GM21515 (cell line): ENCODE measurements around the gene TIMM13.

Source experiments
- ATAC-seq: cut with Tn5 transposase; IDR thresholded peaks from one replicate; pipeline ENCODE4 v1.9.1; 2021; ENCODE audit not compliant: unreplicated experiment

Gene TIMM13

GRCh38 chr19:2455851-2456570 lies 28.6 kb upstream of the TIMM13 start:
- ATAC-seq: peak; percentile 22

- ATAC-seq: no peak
Observed at GRCh38 chr19:2454962-2455850, 27.8 kb upstream of the TIMM13 start.

- no peak for ATAC-seq
Observed at GRCh38 chr19:2454199-2454961, 27.0 kb upstream of the TIMM13 start.

- ATAC-seq: no peak
Observed at GRCh38 chr19:2453431-2454025, 26.1 kb upstream of the TIMM13 start.

- ATAC-seq: no peak
Observed at GRCh38 chr19:2451741-2452140, 24.4 kb upstream of the TIMM13 start.

- ATAC-seq: no peak
Observed at GRCh38 chr19:2451138-2451537, 23.8 kb upstream of the TIMM13 start.

GRCh38 chr19:2449019-2449418 lies 21.6 kb upstream of the TIMM13 start:
- ATAC-seq: no peak

- ATAC-seq: no peak
Observed at GRCh38 chr19:2446381-2446780, 19.0 kb upstream of the TIMM13 start.

GRCh38 chr19:2444251-2445002 lies 17.0 kb upstream of the TIMM13 start:
- ATAC-seq: no peak

GRCh38 chr19:2443785-2444182 lies 16.4 kb upstream of the TIMM13 start:
- ATAC-seq: no peak

- ATAC-seq: no peak
Observed at GRCh38 chr19:2443116-2443784, 15.9 kb upstream of the TIMM13 start.

GRCh38 chr19:2441096-2441752 lies 13.8 kb upstream of the TIMM13 start:
- ATAC-seq: no peak

- no peak for ATAC-seq
Observed at GRCh38 chr19:2440515-2440914, 13.1 kb upstream of the TIMM13 start.

- no peak for ATAC-seq
Observed at GRCh38 chr19:2438178-2438577, 10.8 kb upstream of the TIMM13 start.

GRCh38 chr19:2436926-2437325 lies 9.5 kb upstream of the TIMM13 start:
- no peak for ATAC-seq

- no peak for ATAC-seq
Observed at GRCh38 chr19:2436384-2436783, 9.0 kb upstream of the TIMM13 start.

GRCh38 chr19:2434721-2435265 lies 7.4 kb upstream of the TIMM13 start:
- ATAC-seq: no peak

GRCh38 chr19:2434267-2434666 lies 6.9 kb upstream of the TIMM13 start:
- ATAC-seq: no peak

GRCh38 chr19:2433854-2434253 lies 6.5 kb upstream of the TIMM13 start:
- no peak for ATAC-seq
